HepG2 (cell line): Measurements from ENCODE around the gene FALEC. TPM values are rescaled to one million over a fixed set of nuclear protein-coding genes. Genes with fewer than 3 reads are reported as not detected.

ENCODE experiments used
- ATAC-seq: fragments of 200-7000 bp; cut with Tn5 transposase; 3 replicates; pipeline ENCODE4 v1.9.1; 2020; ENCODE audit warnings: mild to moderate bottlenecking, moderate library complexity
- BruUV-seq: library from RNA; stranded (reverse); fragments of 400-500 nt; replicated peaks from 2 replicates; lab custom pipeline; 2021; lab: Mats Ljungman, UMichigan
- CTCF ChIA-PET: fragments of 300-600 bp; formaldehyde crosslinking; extraction: SDS; loops from one replicate; lab custom pipeline; 2021; ENCODE audit warnings: low total read pairs, inconsistent platforms, low intra/inter-chr PET ratio; lab: Yijun Ruan, JAX
- POLR2A ChIA-PET: fragments of 350-600 bp; sonication (Branson Sonifier 250); formaldehyde crosslinking; loops from one replicate; lab custom pipeline; 2020; ENCODE audit warnings: antibody characterized with exemption, inconsistent platforms; lab: Yijun Ruan, JAX
- DNase-seq: peaks from one replicate; pipeline ENCODE4 v3.0.0-alpha.2; 2015; ENCODE audit warnings: low spot score
- FAIRE-seq: peaks from 3 replicates; lab custom pipeline; 2011; peaks lifted over from hg19 to GRCh38; lab: Jason Lieb, UNC
- H2AFZ ChIP-seq: one replicate; pipeline ENCODE4 v1.6.1; 2011; ENCODE audit warnings: low read length, inconsistent platforms
- H3K27ac ChIP-seq: fragments of 300-600 bp; 3 replicates; pipeline ENCODE4 v1.8.0; 2011; ENCODE audit warnings: mixed run types, mild to moderate bottlenecking, mixed read lengths, low read length, inconsistent platforms; ENCODE audit not compliant: insufficient read depth; ENCODE audit errors: extremely low read length
- H3K27me3 ChIP-seq, 2 experiments: fragments of 200-600 bp in 1 of 2; 2 replicates in 1 of 2; 3 replicates in 1 of 2; pipeline versions ENCODE4 v1.6.0 to v1.8.0; 2011; ENCODE audit warnings: low read length in 2 of 2, mild to moderate bottlenecking in 2 of 2, moderate library complexity in 2 of 2, inconsistent platforms in 1 of 2; ENCODE audit not compliant: insufficient read depth in 2 of 2, control insufficient read depth in 1 of 2
- H3K36me3 ChIP-seq, 2 experiments: fragments of 200-600 bp in 1 of 2; replicated peaks in 1 of 2; 2 replicates in 1 of 2; 3 replicates in 1 of 2; pipeline versions ENCODE4 v1.5.1 to v1.8.0; 2011; ENCODE audit warnings: low read length in 2 of 2, inconsistent platforms in 1 of 2; ENCODE audit not compliant: insufficient read depth in 2 of 2, control insufficient read depth in 1 of 2
- H3K4me1 ChIP-seq: 2 replicates; pipeline ENCODE4 v1.5.1; 2012; ENCODE audit warnings: low read length, inconsistent platforms; ENCODE audit not compliant: insufficient read depth
- H3K4me2 ChIP-seq: 2 replicates; pipeline ENCODE4 v1.6.0; 2011; ENCODE audit warnings: low read depth, low read length, inconsistent platforms
- H3K4me3 ChIP-seq, 3 experiments: fragments of 200-600 bp in 1 of 3; sonication (generic), shearing (Covaris generic) in 1 of 3; replicated peaks in 1 of 3; 2 replicates each; pipeline ENCODE4 v1.5.1; 2011 to 2016; ENCODE audit warnings: low read length in 3 of 3, inconsistent platforms in 2 of 3, low read depth in 2 of 3, mild to moderate bottlenecking in 2 of 3, control low read depth in 1 of 3, mixed read lengths in 1 of 3; ENCODE audit not compliant: insufficient read depth in 1 of 3
- H3K79me2 ChIP-seq: one replicate; pipeline ENCODE4 v1.6.1; 2011; ENCODE audit warnings: low read length, inconsistent platforms; ENCODE audit not compliant: insufficient read depth
- H3K9ac ChIP-seq: 2 replicates; pipeline ENCODE4 v1.6.0; 2011; ENCODE audit warnings: mild to moderate bottlenecking, low read depth, low read length, inconsistent platforms; ENCODE audit not compliant: insufficient read depth
- H3K9me3 ChIP-seq: 2 replicates; pipeline ENCODE4 v1.5.1; 2012; ENCODE audit warnings: mild to moderate bottlenecking, low read length
- H4K20me1 ChIP-seq: 2 replicates; pipeline ENCODE4 v1.6.0; 2011; ENCODE audit warnings: inconsistent platforms, mild to moderate bottlenecking, low read length, moderate library complexity; ENCODE audit not compliant: insufficient read depth
- KDM5B ChIP-seq: sonication (generic); formaldehyde crosslinking; IDR thresholded peaks from 2 replicates; pipeline ENCODE4 v1.4.0; 2020; ENCODE audit warnings: missing genetic modification reagents, mild to moderate bottlenecking, borderline replicate concordance
- MYNN ChIP-seq: sonication (generic); formaldehyde crosslinking; IDR thresholded peaks from 2 replicates; pipeline ENCODE4 v1.4.0; 2020; ENCODE audit warnings: mild to moderate bottlenecking, low read depth, missing genetic modification reagents
- THAP7 ChIP-seq: sonication (generic); formaldehyde crosslinking; IDR thresholded peaks from 2 replicates; pipeline ENCODE4 v1.8.1; 2023; ENCODE audit warnings: mild to moderate bottlenecking, missing genetic modification reagents
- ZNF460 ChIP-seq: sonication (generic); formaldehyde crosslinking; IDR thresholded peaks from 2 replicates; pipeline ENCODE4 v1.5.1; 2020; ENCODE audit warnings: missing genetic modification reagents, mild to moderate bottlenecking, borderline replicate concordance
- ZNF816 ChIP-seq: sonication (generic); formaldehyde crosslinking; IDR thresholded peaks from 2 replicates; pipeline ENCODE4 v1.8.0; 2022; ENCODE audit warnings: missing genetic modification reagents, mild to moderate bottlenecking, borderline replicate concordance
- WGBS: methylation state at CpG from one replicate; pipeline ENCODE4 v1.1.6; 2017; ENCODE audit warnings: low lambda C conversion rate; 5-methylcytosine and 5-hydroxymethylcytosine counted together
- in situ Hi-C: cut with HindIII; loops from 2 replicates; pipeline ENCODE4 v1.10.0; 2017; ENCODE audit warnings: low pct_unique_long_range_greater_than_20kb; ENCODE audit not compliant: extremely low pct_ligation_motif_present
- intact Hi-C: fragments of 100-400 bp; cut with micrococcal nuclease; formaldehyde crosslinking; loops from one replicate; pipeline ENCODE4 v1.10.0; 2022; ENCODE audit not compliant: unreplicated experiment
- polyA plus RNA-seq, 8 experiments: library from polyadenylated mRNA; depleted of rRNA in 3 of 8; stranded (reverse) in 7 of 8; unstranded in 1 of 8; fragments of >200 nt; fragmentation: Illumina TruSeq in 4 of 8; extraction: Trizol in 4 of 8; gene quantifications; 2 replicates each; pipeline versions ENCODE4 v1.2.1 to v1.2.3, GENCODE V29; 2011 to 2016; ENCODE audit warnings: low read depth in 4 of 8, missing spikeins in 1 of 8, mixed read lengths in 1 of 8; ENCODE audit not compliant: insufficient read depth in 1 of 8
- total RNA-seq, 5 experiments: library from RNA; depleted of rRNA; stranded (reverse); fragments of >200 nt; fragmentation: Illumina TruSeq; extraction: Trizol; gene quantifications; 2 replicates each; pipeline ENCODE4 v1.2.3, GENCODE V29; 2016; ENCODE audit warnings: low read depth in 1 of 5

The FALEC gene
- total and polyA plus RNA-seq, 2 of the 13 experiments (the other 11 are each of a cell fraction or from before 2014, with no cell fraction given): 0.33 to 0.71 TPM

- H3K79me2 ChIP-seq: no peaks in the 10 kb centered on the region
- 65% methylated on average over 9 of the region's 11 CpGs for WGBS
- ATAC-seq (no peak), FAIRE-seq (no peak), DNase-seq (no peak)
- TF ChIP-seq KDM5B (CRISPR knock-in tag) (0 out of 2 replicates have a peak, but pooled peaks have one; percentile 29), ZNF460 (peak; percentile 47; the same call in 1 of the 2 replicates), MYNN (CRISPR knock-in tag) (no peak)
- peaks cover 0 to 4% of the 10 kb centered on the region in 2 experiments; a peak in 1 of 5 replicates for H3K36me3 ChIP-seq
- peak overlapping the region in 1 of 3 experiments; percentile 83; a peak in 1 of 6 replicates for H3K4me3 ChIP-seq
- no peaks in the 10 kb centered on the region; a peak in 1 of 5 replicates for H3K27me3 ChIP-seq
- H3K27ac ChIP-seq: peak overlapping the region; percentile 13
- peaks cover 58% of the 10 kb centered on the region for H3K4me1 ChIP-seq
- peak overlapping the region; percentile 100 for H3K4me2 ChIP-seq
- ChIA-PET POLR2A (interaction anchor here (0.9 to 6.9 kb wide), 9 partner anchors 11 to 187 kb away, joined by 4 to 88 read pairs (median 6); partner anchors contain the start of genes ENSA, FALEC, MCL1 and RPRD2), CTCF (interaction anchor here (1.0 kb wide), 1 partner anchor 87 kb away, joined by 3 read pairs; no protein-coding TSS in a partner anchor)
- H4K20me1 ChIP-seq: no peaks in the 10 kb centered on the region
- intact Hi-C loops: loop anchor here (10.0 kb wide), 1 partner anchor 296 kb away; the partner anchor contains the start of gene CA14
- no TSS peak for BruUV-seq
- H2AFZ ChIP-seq: no peak overlapping the region
- H3K9ac ChIP-seq: 0 out of 2 replicates have a peak overlapping the region, but pooled peaks have one; percentile 21
- H3K9me3 ChIP-seq: no peaks in the 10 kb centered on the region
- in situ Hi-C loops: loop anchor here (5.0 kb wide), 1 partner anchor 84 kb away; no protein-coding TSS in a partner anchor
Measured at GRCh38 chr1:150551051-150551783, 35.7 kb downstream of the FALEC start.

- Histone ChIP-seq H3K4me1 (peaks cover 58% of the 10 kb centered on the region), H3K79me2 (no peaks in the 10 kb centered on the region), H3K4me2 (peak overlapping the region; percentile 81), H3K4me3 (peak overlapping the region in 2 of 3 experiments; percentile 10 to 66; a peak in 3 of 6 replicates), H4K20me1 (no peaks in the 10 kb centered on the region), H3K9ac (peak overlapping the region; percentile 53; the same call in 1 of the 2 replicates), H3K36me3 (peaks cover 0 to 4% of the 10 kb centered on the region in 2 experiments; a peak in 1 of 5 replicates), H3K27ac (peak overlapping the region; percentile 76), H3K27me3 (no peaks in the 10 kb centered on the region; a peak in 1 of 5 replicates), H3K9me3 (no peaks in the 10 kb centered on the region), H2AFZ (no peak overlapping the region)
- FAIRE-seq (no peak), ATAC-seq (no peak), DNase-seq (no peak)
- 0 out of 2 replicates have a peak, but pooled peaks have one; percentile 11 for TF ChIP-seq ZNF816 (CRISPR knock-in tag)
- TF ChIP-seq ZNF460: no peak
- TF ChIP-seq THAP7 (CRISPR knock-in tag): no peak
- WGBS: 0% methylated on average over 1 of the region's 1 CpG
- in situ Hi-C loops (loop anchor here (5.0 kb wide), 1 partner anchor 84 kb away; no protein-coding TSS in a partner anchor), intact Hi-C loops (loop anchor here (1.0 to 10.0 kb wide), 2 partner anchors 19 to 297 kb away; partner anchors contain the start of gene CA14)
- POLR2A ChIA-PET: interaction anchor here (1.0 to 6.9 kb wide), 7 partner anchors 10 to 188 kb away, joined by 3 to 88 read pairs (median 7); partner anchors contain the start of genes ENSA, FALEC, MCL1 and RPRD2
- CTCF ChIA-PET: interaction anchor here (1.0 kb wide), 1 partner anchor 88 kb away, joined by 3 read pairs; no protein-coding TSS in a partner anchor
- no TSS peak for BruUV-seq
Measured at GRCh38 chr1:150551784-150552127, 36.2 kb downstream of the FALEC start.
